Pons (tissue), 1 donor: ENCODE data around the gene PTPRD.

Experiments
- DNase-seq: peaks from one replicate; pipeline ENCODE4 v3.0.0-alpha.2; 2016; ENCODE audit warnings: low spot score

Gene PTPRD

DNA sequence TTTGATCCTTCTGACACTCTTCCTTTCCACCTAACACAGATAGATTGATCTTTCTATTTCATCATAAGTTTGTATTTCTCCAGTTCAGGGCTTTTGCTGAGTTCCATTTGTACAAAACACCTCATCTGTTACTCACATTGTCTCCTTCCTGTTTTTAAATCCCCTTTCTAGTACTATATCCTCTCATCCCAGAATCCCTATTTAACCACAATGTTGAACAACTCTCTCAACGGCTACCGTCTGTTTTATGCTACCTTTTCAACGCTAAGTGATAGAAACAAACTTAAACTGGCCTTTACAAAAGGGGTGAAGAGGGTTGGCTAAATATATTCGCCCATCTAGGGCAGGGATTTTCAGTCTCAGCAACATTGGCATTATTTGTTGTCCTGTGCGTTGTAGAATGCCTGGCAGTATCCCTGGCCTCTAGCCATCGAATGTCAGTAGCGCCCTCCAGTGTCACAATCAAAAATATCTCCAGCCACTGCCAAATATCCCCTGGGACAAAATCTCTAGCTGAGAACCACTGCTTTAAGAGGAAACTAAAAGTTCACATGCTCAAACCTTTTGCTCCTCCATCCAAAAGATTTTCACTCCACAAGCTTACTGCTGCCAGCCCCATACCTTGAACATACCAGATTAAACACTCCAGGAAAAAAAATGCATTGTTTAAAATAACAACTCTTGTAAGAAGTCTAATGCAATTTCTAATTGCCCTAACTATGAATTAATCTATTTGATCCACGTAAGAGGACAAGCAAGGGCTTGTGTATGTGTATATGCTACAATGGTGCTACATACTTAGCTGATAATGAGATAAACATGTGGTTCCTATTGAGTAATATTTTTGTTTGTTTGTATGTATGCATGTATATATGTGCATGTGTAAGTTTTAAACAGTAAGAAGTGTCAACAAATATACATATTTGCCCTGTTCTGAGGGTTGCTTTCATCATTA lies 344.0 kb downstream of the PTPRD start:
- peak; percentile 65 for DNase-seq

DNA sequence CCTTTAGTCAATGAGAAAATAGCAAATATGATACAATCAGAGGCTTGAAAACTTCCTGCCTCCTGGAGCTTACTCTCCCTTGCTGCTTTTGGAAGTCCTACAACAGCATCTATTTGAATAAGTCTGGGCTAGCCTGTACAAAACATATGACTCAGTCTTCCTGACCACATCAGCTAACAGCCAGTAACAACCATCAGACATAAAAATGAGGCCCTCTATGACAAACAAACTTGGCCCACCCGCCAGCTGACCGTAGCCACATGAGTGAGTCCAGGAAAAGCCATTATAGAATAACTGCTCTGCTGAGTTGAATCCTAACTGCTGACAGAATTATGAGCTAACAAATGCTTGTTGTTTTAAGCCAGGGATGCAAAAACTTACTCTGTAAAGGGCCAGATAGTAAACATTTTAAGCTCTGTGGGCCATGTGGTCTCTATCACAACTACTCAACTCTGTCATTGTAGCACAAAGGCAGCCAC lies 347.6 kb downstream of the PTPRD start:
- DNase-seq: no peak

DNA sequence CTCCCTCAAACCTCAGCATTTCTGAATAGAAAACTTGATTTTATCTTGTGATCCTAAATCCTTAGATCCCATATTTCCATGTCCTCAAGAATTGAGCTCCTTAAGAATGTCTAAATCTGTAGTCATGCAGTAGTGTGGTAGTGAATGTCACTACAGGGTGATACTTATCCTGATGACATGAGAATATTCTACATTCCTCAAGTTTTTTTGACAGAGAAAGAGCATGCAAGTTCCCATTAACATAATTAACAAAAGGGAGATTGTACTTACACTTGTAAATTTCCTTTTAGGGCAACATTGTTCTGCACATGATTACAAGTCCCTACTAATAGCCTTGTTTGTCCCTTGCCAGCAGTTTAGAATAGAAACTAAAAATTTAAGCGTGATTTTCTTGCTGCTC lies 352.3 kb downstream of the PTPRD start:
- DNase-seq: peak; percentile 69

DNA sequence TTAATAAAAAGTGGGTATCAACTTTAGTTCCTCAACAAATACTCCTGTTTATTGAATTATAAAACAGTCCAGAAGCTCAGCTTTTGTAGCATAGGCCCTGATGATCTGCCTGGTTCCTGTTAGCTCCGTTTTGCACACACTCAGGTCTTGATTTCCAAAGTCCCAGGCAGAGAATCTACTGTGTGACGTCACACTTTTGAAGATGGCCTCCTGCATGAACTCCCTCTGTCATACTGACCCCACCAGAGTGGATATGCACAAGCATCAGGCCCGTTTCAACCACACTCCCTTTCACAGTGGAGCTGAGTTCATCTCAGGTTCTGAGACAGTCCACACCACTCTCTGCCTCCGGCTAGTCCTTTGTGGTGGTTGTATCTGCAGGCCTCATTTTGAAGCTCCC lies 353.1 kb downstream of the PTPRD start:
- DNase-seq: no peak

DNA sequence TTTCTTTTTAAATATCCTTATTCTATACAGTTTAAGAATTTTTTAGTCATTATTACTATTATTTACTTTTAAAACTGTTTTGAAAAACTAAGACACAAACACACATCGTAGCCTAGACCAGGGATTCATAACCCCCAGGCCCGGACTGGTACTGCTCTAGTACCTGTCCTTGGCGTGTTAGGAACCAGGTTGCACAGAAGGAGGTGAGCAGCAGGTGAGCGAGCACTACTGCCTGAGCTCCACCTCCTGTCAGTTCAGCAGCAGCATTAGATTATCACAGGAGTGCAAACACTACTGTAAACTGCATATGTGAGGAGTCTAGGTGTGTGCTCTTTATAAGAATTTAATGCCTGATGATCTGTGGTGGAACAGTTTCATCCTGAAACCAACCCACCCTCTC lies 357.0 kb downstream of the PTPRD start:
- DNase-seq: no peak

GRCh38 chr9:10254338-10254737 lies 358.5 kb downstream of the PTPRD start:
- DNase-seq: no peak

DNA sequence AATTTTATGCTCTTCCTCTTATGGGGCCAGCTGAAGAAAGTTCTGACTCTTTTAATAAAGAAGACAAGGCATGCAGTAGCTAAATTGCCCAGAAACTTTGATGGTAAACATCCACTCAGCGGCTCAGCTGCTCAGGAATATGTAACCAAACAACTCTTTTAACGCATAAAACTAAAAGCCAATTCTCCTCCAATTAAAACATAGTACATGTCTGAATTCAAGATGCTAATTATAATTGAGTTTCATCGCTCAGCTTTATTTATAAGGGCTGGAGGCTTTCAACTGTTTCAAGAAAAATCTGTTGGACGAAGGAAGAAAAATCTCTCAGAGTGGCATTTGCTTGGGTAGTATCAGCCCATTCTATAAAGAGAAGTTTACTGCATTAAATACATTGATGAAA lies 359.5 kb downstream of the PTPRD start:
- no peak for DNase-seq

GRCh38 chr9:10252174-10252573 lies 360.6 kb downstream of the PTPRD start:
- no peak for DNase-seq

- DNase-seq: no peak
Observed at GRCh38 chr9:10251490-10251889, 361.3 kb downstream of the PTPRD start.

DNA sequence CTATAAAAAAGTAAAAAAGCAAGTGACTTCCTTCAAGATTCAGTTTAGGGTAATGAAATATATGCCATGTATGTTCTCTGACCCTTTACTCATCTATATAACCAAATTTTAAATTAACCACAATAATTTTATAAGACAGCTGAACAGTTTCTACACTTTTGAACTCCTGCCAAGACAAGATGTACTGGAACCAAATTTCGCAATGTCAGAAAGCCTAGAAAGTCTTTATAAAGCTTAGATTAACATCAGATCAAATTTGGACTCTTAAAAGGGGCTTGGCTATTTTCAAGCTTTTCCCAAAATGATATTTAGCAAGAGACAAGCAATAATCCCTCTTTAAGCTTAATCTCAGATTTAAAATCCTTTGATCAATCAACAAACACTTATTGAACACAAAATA lies 362.6 kb downstream of the PTPRD start:
- DNase-seq: no peak

- DNase-seq: no peak
Observed at GRCh38 chr9:10248890-10249289, 363.9 kb downstream of the PTPRD start.

- DNase-seq: no peak
Observed at GRCh38 chr9:10242255-10242654, 370.5 kb downstream of the PTPRD start.

DNA sequence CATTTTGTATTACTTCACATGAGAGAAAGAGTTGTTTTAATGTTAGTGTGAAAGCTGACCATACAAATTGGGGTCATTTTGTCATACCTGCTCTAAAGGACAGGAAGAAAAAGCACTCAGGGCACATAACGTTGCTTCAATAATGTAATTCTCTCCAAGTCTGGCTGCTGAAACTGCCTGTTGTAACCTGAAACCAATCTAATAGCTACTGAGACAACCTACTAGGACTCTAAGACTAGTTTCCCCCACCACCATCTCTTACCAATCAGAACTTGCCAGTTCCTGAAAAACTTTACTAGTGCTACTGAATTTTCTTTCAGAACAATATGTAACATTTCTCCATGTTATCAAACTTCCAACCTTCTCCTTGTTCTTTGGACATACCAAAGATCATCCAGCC lies 374.7 kb downstream of the PTPRD start:
- no peak for DNase-seq

GRCh38 chr9:10237584-10237983 lies 375.2 kb downstream of the PTPRD start:
- no peak for DNase-seq

DNA sequence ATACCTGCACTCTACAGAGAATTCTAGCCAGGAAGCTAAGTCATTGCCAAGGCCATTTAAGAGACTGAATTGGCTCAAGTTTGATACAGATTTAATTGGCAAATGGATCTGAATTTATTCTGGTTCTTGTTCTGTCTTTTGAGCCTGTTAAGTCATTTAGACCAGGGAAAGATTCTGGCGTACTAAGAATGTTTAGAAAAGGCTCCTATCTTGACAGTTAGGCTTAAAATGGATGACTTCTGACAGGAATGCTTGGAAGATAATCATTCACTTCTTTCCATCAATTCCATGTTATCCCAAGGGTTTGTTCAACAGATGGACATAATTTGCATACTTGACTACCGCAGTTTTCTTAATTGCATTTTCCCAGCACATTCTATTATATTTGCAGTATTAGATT lies 376.6 kb downstream of the PTPRD start:
- no peak for DNase-seq

GRCh38 chr9:10235376-10235775 lies 377.4 kb downstream of the PTPRD start:
- no peak for DNase-seq

DNA sequence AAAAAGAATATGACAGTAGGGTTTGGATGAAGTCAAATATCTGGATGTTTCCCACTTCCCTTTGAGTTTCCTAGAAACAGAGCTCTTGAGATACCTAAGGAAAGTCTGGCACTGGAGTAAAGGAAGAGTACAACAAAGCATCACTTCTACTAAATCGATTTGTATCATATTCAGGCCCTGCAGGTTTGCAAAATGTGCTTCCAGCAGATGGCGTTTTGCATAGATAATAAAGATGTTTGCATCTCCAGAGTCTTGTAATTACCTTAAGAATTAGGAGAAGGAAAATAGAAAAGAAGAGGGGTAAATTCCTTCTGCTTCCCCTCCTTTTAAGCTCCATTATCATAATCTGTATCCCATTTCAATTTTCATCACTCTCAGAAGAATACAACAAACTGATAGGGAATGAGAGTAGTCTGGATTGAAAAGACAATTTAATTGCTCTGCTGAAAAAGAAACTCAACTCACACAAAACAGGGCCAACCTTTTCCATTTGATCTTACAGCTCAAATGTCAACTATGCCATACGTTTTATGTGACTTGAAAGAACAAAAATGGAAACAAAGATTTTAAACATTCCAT lies 380.4 kb downstream of the PTPRD start:
- DNase-seq: peak; percentile 47

DNA sequence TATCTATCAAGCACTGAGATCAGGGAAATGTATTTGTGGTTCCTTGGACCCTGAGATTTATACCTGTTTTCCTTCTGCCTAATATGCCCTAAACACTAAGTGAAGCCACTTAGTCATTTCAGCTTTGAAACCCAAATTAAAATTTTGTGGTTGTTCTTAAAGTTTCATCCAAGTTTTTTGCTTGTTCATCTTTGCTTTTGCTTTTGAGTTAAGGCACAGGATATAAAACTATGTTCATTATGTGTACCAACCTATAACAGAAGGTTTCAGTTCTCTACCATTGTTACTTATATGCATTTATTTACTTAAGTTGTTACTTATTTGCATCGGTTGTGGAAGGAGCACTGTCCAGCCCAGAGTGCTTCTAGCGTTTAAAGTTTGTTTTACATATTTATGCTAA lies 382.3 kb downstream of the PTPRD start:
- no peak for DNase-seq

- DNase-seq: no peak
Observed at GRCh38 chr9:10228082-10228481, 384.7 kb downstream of the PTPRD start.

GRCh38 chr9:10226996-10227395 lies 385.8 kb downstream of the PTPRD start:
- DNase-seq: no peak

DNA sequence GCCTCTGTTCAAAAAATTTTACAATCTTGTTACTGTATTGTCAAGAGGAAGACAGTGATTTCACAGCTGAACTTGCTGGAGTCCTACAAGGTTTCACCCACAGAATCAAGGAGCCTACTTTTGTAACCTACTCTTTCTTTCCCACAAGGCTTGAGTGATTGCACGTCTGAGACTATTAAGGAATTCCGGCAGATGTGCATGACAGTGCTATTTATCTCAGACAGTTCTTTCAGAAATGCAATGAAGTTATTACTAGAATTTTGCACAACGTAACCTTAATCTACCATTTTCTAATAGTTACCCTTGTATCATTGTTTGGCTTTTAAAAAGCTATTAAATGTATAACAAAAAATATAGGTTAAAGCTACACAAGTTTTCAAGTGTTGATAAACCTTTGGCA lies 400.1 kb downstream of the PTPRD start:
- DNase-seq: no peak

DNA sequence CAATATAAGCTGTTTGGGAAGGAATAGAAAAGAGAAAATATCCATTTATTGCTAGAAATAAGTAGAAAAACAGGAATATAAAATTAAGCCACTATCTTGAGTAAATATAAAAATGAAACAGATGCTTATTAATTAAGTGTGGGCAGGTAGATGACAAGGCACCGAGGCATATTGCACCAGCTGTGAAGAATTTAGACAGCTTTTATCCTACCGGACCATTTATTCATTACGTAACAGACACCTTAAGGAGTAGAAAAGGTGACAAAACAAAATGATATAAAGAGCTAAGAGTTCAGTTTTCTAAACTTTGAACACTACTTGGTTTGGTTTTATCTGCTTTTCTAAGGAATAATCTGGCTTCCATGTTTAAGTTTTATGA lies 404.1 kb downstream of the PTPRD start:
- no peak for DNase-seq

DNA sequence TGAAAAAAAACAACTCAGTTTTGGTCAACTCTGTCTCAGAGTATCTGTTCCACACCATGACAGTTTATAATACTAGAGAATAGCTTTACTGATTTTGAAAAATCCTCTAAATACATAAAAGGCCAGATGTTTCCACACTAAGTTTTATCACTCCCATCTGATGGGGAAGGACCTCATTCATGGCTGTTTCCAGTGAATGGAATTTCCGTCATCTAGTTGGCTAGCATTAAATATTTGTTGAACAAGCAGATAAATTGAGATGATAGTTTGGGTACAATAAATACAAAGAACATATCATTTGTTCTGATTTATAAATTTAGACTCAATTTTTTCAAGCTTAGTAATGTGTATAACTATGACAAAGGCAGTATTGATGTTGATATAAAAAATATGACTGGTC lies 408.5 kb downstream of the PTPRD start:
- no peak for DNase-seq

GRCh38 chr9:10173561-10173960 lies 439.2 kb downstream of the PTPRD start:
- no peak for DNase-seq
